Measurements from ENCODE around the gene PARP4.
"Not testable (repeated sequence)": the region's sequence is repeated elsewhere in the genome, so short reads cannot be mapped to it uniquely, and the experiment has no call there.

Gene PARP4

GRCh38 chr13:24512197-24512907 lies at the start of gene PARP4:
PARP4 (minus strand) TSS chr13:24512778; CDS start chr13:24503776, 9,002 bp downstream.
- DNase-seq (ENCODE audit: low read depth, low spot score): no peak

GRCh38 chr13:24560579-24561187 lies 48.1 kb upstream of the PARP4 start:
- not testable (repeated sequence) for DNase-seq (ENCODE audit: low read depth, low spot score)

- not testable (repeated sequence) for DNase-seq (ENCODE audit: low read depth, low spot score)
Measured at GRCh38 chr13:24559431-24560218, 47.0 kb upstream of the PARP4 start.

GRCh38 chr13:24557081-24557480 lies 44.5 kb upstream of the PARP4 start:
- no peak for DNase-seq (ENCODE audit: low read depth, low spot score)

- DNase-seq (ENCODE audit: low read depth, low spot score): not testable (repeated sequence)
Measured at GRCh38 chr13:24553892-24554291, 41.3 kb upstream of the PARP4 start.

- not testable (repeated sequence) for DNase-seq (ENCODE audit: low read depth, low spot score)
Measured at GRCh38 chr13:24541476-24542352, 29.1 kb upstream of the PARP4 start.

- no peak for DNase-seq (ENCODE audit: low read depth, low spot score)
Measured at GRCh38 chr13:24541127-24541475, 28.5 kb upstream of the PARP4 start.

GRCh38 chr13:24540236-24541126 lies 27.9 kb upstream of the PARP4 start:
- DNase-seq (ENCODE audit: low read depth, low spot score): no peak

- no peak for DNase-seq (ENCODE audit: low read depth, low spot score)
Measured at GRCh38 chr13:24539500-24540165, 27.1 kb upstream of the PARP4 start.

- no peak for DNase-seq (ENCODE audit: low read depth, low spot score)
Measured at GRCh38 chr13:24529478-24529877, 16.9 kb upstream of the PARP4 start.

- no peak for DNase-seq (ENCODE audit: low read depth, low spot score)
Measured at GRCh38 chr13:24528816-24529398, 16.3 kb upstream of the PARP4 start.

GRCh38 chr13:24527266-24527775 lies 14.7 kb upstream of the PARP4 start:
- no peak for DNase-seq (ENCODE audit: low read depth, low spot score)

- DNase-seq (ENCODE audit: low read depth, low spot score): no peak
Measured at GRCh38 chr13:24520733-24521132, 8.2 kb upstream of the PARP4 start.

- DNase-seq (ENCODE audit: low read depth, low spot score): no peak
Measured at GRCh38 chr13:24516919-24517318, 4.3 kb upstream of the PARP4 start.

- DNase-seq (ENCODE audit: low read depth, low spot score): no peak
Measured at GRCh38 chr13:24512908-24513213, 283 bp upstream of the PARP4 start.

- DNase-seq (ENCODE audit: low read depth, low spot score): no peak
Measured at GRCh38 chr13:24511816-24512196, 772 bp downstream of the PARP4 start.

GRCh38 chr13:24511019-24511815 lies 1.4 kb downstream of the PARP4 start:
- no peak for DNase-seq (ENCODE audit: low read depth, low spot score)

- DNase-seq (ENCODE audit: low read depth, low spot score): no peak
Measured at GRCh38 chr13:24506698-24507335, 5.8 kb downstream of the PARP4 start.
